HG03378 (cell line): Measurements from ENCODE around the gene PDGFRB.

Experiments
- ATAC-seq: cut with Tn5 transposase; IDR thresholded peaks from one replicate; pipeline ENCODE4 v1.9.1; 2021; ENCODE audit warnings: mild to moderate bottlenecking, moderate library complexity; ENCODE audit not compliant: unreplicated experiment

Gene PDGFRB

GRCh38 chr5:150147670-150148069 is 8.0 kb downstream of the PDGFRB start:
- no peak for ATAC-seq

DNA sequence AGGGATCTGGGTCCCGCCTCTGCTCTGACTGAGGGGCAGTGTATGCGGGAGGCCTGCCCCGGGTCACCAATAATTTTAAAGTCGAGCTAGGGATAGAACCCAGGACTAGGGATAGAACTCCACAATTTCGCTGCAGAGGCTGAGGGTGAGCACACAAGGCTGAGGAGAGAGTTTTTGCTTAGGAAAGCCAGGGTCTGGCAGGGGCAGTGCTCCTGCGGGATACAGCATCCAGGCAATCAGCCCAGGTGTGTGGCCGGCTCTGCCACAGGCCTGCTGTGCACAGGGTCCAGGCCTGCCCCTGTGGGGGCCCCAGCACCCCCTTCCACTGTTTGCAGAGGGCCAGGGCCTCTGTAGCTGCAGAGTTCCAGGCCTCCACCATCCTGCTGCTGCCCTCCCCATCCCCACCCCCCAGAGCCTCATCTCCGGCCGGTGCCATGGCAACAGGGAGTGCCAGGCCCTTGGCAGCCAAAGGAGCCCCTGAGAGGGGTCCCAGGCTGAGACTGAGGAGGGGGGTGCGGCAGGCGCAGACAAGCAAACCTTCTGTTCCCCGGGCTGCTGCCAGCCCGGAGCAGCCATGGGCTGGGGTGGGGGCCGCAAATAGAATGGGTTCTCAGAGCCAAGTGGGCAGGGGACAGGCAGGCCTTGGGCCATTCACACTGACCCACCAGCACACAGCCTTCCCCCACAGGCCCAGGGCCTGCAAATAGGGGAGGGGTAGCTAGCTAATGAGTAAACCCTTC is 8.6 kb downstream of the PDGFRB start:
- ATAC-seq, result no peak

DNA sequence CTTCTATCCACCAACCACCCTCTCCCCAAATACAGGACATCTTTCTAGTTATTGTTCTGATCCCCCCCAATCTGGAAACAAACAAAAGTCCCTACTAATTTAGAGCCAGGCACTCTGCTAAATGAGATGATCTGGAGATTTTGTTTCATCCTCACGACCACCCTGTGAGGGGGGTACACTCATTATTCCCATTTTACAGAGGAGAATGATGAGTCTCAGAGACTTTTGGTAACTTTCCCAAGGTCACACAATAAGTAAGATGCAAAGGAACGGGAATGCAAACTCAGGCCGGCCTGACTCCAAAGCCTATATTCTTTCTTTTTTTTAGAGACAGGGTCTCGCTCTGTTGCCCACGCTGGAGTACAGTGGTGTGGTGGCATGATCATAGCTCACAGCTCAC is 9.4 kb downstream of the PDGFRB start:
- no peak for ATAC-seq

DNA sequence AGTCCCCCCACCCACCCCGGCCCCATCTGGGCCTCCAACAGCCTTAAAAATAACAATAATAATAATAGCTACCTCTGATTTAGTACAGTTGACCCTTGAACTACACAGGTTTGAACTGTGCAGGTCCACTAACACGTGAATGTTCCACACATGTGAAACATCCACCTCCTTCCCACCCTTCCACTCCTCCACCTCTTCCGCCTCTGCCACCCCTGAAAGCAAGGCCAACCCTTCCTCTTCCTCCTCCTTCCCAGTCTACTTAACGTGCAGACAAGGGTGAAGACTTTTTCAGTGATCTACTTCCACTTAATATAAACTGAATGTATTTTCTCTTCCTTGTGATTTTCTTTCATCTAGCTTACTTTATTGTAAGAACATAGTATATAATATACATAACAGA is 10.8 kb downstream of the PDGFRB start:
- ATAC-seq, result no peak

- ATAC-seq, result no peak
Observed at GRCh38 chr5:150144246-150144801, 11.3 kb downstream of the PDGFRB start.

- ATAC-seq, result no peak
Observed at GRCh38 chr5:150143350-150144245, 12.0 kb downstream of the PDGFRB start.

DNA sequence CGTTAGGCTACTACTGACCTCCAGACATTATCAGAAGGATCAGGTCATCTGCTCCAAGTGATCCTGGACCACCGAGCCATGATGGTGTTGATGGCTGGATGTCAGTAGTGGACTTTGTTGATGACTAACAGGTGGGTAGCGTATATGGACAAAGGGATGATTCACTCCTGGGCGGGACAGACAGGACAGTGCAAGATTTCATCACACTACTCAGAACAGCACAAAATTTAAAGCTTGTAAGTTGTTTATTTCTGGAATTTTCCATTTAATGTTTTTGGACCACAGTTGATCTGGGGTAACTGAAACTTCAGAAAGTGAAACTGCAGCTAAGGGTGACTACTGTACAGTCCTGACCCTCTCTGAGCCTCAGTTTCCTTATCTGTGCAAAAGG is 12.7 kb downstream of the PDGFRB start:
- no peak for ATAC-seq

DNA sequence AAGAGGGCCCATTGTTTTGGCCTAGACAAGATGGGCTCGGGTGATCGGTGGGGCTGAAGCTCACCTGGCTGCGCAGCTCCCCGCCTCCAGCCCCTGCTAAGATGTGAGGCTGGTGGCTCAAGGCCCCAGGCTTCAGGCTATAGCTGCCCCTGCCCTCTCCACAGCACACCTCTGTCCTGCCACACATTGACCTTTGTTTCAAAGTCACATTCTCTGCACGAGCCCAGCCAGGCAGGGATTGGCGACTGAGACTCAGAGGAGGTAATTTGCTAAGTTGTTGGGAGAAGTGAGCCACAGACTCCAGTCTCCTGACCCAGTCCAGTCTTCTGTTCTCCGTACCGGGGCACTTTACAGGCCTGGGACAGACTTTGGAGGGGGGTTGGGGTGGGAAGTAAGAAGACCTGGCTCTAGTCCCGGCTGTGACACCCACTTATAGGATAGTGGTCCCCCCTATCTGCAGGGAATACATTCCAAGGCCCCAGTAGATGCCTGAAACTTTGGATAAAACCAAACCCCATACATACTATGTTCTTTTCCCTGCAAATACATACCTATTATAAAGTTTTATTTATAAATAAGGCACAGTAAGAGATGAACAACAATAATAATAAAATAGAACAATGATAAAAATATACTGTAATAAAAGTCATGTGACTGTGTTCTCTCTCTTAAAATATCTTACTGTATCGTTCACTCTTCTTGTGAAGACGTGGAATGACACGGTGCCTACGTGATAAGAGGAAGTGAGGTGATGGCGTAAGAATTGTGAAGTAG is 13.3 kb downstream of the PDGFRB start:
- ATAC-seq, result no peak

GRCh38 chr5:150141544-150142184 is 14.0 kb downstream of the PDGFRB start:
- ATAC-seq, result no peak

DNA sequence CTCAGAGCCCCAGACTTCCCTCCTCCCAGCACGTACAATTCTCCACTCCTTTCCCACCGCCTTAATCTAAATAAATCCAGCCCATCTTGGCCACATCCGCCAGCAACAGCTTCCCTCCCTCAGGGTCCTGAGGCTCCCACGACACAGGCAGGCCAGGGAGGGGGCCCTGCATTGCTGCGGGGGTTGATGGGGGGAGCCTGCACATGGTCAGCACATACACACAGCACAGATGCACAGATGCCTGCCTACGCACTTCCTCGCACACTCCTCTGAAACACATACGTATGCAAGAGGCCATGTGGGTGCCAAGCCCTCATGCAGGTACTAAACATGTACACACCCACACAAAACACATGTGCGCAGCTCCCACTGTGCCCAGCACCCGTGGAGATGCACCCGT is 14.8 kb downstream of the PDGFRB start:
- ATAC-seq, result no peak

DNA sequence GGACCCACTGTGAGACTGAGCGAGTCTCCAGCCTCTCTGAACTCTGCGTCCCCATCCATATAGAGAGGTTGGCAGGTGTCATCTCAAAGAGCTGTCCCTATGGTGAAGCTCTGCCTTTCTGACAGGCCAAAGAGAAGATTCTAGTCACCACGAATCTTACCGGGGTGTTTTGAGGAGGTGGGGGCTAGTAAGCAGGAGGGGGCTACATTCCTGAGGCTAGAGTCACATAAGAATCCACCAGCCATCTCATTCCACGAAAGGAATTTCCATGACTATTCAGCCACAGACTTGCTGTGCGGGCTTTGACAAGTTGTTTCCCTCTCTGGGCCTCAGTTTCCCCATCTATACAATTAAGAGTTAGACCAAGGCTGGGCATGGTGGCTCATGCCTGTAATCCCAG is 16.3 kb downstream of the PDGFRB start:
- ATAC-seq, result no peak

DNA sequence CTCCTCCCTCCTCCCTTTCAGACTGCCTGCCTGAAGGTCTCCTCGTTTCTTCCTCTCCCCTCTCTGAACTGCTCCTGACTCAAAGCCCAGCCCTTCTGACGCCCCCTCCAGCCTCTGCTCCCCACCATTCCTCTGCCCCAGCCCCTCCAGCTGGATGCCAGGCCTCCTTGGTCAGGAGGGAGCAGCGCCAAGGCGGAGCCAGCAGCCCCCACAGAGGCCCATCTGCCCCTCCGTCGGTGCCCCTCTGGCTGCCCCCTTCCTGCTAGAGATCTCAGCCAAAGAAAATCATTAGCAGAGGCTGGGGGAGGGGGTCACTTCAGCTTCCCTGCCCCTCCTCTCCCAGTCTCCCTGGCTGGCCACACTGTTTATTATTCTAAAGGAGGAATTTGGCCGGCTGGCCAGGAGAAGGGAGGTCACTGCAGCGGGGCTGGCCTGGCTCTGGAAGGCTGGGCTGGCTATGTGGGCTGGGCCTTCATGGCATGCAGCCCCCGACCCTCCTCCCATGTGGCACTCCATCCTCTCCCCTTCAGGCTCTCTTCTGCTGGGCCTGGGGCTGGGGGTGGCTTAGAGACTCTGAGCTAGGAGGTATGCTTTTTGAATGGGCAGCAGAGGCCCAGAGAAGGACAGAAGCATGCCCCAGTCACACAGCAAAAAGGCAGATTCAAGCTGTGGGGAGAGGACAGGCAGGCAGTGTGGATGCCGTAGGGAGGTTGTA is 16.9 kb downstream of the PDGFRB start:
- ATAC-seq, result no peak

DNA sequence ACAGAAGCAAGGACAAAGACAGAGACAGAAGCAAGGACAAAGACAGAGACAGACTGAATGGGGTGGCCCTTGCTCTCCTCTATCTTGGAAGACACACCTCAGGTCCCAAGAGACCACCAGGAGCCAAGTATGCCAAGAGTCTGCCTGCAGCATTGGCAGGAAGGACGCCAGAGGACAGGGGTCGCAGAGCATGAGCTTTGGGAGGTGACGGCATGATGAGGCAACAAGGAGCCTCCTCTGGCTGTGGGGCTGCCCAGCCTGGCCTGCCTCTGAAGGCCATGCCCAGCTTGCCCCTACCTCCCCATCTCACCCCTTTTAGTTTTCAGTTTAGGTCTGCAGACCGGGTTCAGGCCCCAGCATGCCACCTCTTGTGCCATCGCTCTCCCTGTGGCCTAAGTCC is 17.6 kb downstream of the PDGFRB start:
- no peak for ATAC-seq

- ATAC-seq, result no peak
Observed at GRCh38 chr5:150137168-150137957, 18.3 kb downstream of the PDGFRB start.

- no peak for ATAC-seq
Observed at GRCh38 chr5:150136305-150137167, 19.1 kb downstream of the PDGFRB start.

- no peak for ATAC-seq
Observed at GRCh38 chr5:150135557-150136304, 19.9 kb downstream of the PDGFRB start.

DNA sequence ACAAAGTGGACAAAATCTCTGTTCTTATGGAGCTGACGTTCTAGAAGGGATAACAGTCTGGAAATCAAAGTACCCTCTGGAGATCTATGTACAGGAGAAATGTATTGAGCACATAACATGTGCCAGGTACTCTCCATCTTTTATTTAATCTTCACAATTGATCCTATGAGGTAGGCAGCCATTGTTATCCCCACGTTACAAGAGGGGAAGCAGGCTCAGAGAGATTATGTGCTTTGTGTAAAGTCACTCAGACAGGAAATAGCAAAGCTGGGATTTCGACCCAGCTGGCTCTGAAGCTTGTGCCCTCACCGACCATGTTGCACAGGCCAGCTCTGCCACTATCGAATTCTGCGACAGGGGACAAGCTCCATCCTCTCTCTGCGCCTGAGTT is 21.5 kb downstream of the PDGFRB start:
- no peak for ATAC-seq
